GM23338 (cell line): ENCODE measurements around the gene EVI5L. TPM values are rescaled to one million over a fixed set of nuclear protein-coding genes. Genes with fewer than 3 reads are reported as not detected.
A peak's percentile ranks its signal among the peaks of the same experiment; 100 is the strongest.

Experiments
- ATAC-seq: fragments of 200-7000 bp; cut with Tn5 transposase; 3 replicates; pipeline ENCODE4 v1.9.1; 2020
- DNase-seq: peaks from one replicate; pipeline ENCODE4 v3.0.0-alpha.2; 2015; ENCODE audit warnings: low spot score
- H2AFZ ChIP-seq: fragments of 200-600 bp; sonication (generic); 2 replicates; pipeline ENCODE4 v1.8.0; 2016; ENCODE audit warnings: antibody characterized with exemption, mild to moderate bottlenecking, moderate library complexity
- H3F3A ChIP-seq: fragments of 200-600 bp; sonication (generic); replicated peaks from 2 replicates; pipeline ENCODE4 v1.8.0; 2017; ENCODE audit warnings: antibody characterized with exemption, mixed run types, low read depth
- H3K27ac ChIP-seq: fragments of 200-600 bp; sonication (generic); 2 replicates; pipeline ENCODE4 v1.6.1; 2016; ENCODE audit warnings: low read depth
- H3K27me3 ChIP-seq: fragments of 200-600 bp; sonication (generic); 2 replicates; pipeline ENCODE4 v1.8.0; 2016; ENCODE audit warnings: mild to moderate bottlenecking, mixed run types, moderate library complexity; ENCODE audit not compliant: insufficient read depth
- H3K36me3 ChIP-seq: fragments of 200-600 bp; sonication (generic); 2 replicates; pipeline ENCODE4 v1.8.0; 2016; ENCODE audit warnings: mild to moderate bottlenecking; ENCODE audit not compliant: insufficient read depth
- H3K4me1 ChIP-seq: fragments of 200-600 bp; sonication (generic); 2 replicates; pipeline ENCODE4 v1.8.0; 2016; ENCODE audit warnings: mild to moderate bottlenecking, moderate library complexity; ENCODE audit not compliant: insufficient read depth
- H3K4me2 ChIP-seq: fragments of 200-600 bp; sonication (generic); 2 replicates; pipeline ENCODE4 v1.7.1; 2017; ENCODE audit warnings: mixed run types
- H3K4me3 ChIP-seq: fragments of 200-600 bp; sonication (generic); 2 replicates; pipeline ENCODE4 v1.6.1; 2016; ENCODE audit warnings: mixed run types
- H3K79me2 ChIP-seq: fragments of 200-600 bp; sonication (generic); replicated peaks from 2 replicates; pipeline ENCODE4 v1.8.0; 2017; ENCODE audit warnings: mild to moderate bottlenecking; ENCODE audit not compliant: insufficient read depth
- H3K9me2 ChIP-seq: fragments of 200-600 bp; sonication (generic); 2 replicates; pipeline ENCODE4 v1.8.0; 2017; ENCODE audit not compliant: insufficient read depth
- H4K20me1 ChIP-seq: fragments of 200-600 bp; sonication (generic); replicated peaks from 2 replicates; pipeline ENCODE4 v1.8.0; 2017; ENCODE audit warnings: mild to moderate bottlenecking; ENCODE audit not compliant: insufficient read depth
- H3K27ac Mint-ChIP-seq: 2 replicates; pipeline ENCODE4 v1.8.0; 2020; ENCODE audit warnings: inconsistent platforms, mild to moderate bottlenecking, moderate library complexity, mixed read lengths
- H3K27me3 Mint-ChIP-seq: 3 replicates; pipeline ENCODE4 v1.8.0; 2022; ENCODE audit warnings: low read depth, mild to moderate bottlenecking, moderate library complexity, mixed read lengths, inconsistent platforms; ENCODE audit not compliant: insufficient read depth, poor library complexity
- H3K36me3 Mint-ChIP-seq: 3 replicates; pipeline ENCODE4 v1.8.0; 2021; ENCODE audit warnings: low read depth, mild to moderate bottlenecking, inconsistent platforms, moderate library complexity, mixed read lengths
- H3K4me1 Mint-ChIP-seq: 3 replicates; pipeline ENCODE4 v1.8.0; 2020; ENCODE audit warnings: mild to moderate bottlenecking, inconsistent platforms, mixed read lengths
- H3K4me3 Mint-ChIP-seq: 3 replicates; pipeline ENCODE4 v1.8.0; 2021; ENCODE audit warnings: moderate library complexity, mild to moderate bottlenecking, inconsistent platforms, mixed read lengths
- H3K9me3 Mint-ChIP-seq: 3 replicates; pipeline ENCODE4 v1.8.0; 2020; ENCODE audit warnings: moderate library complexity, mild to moderate bottlenecking, inconsistent platforms, mixed read lengths
- CREB1 ChIP-seq: fragments of 250-450 bp; sonication (Bioruptor Pico); IDR thresholded peaks from 2 replicates; pipeline ENCODE4 v1.5.0; 2020; ENCODE audit warnings: low read depth, mild to moderate bottlenecking, moderate library complexity
- EZH2 ChIP-seq: fragments of 200-600 bp; sonication (generic); IDR thresholded peaks from one replicate; pipeline ENCODE4 v1.8.0; 2017; ENCODE audit warnings: antibody characterized with exemption, mild to moderate bottlenecking, low read depth; ENCODE audit not compliant: unreplicated experiment
- EZH2phosphoT487 ChIP-seq: fragments of 200-600 bp; sonication (generic); IDR thresholded peaks from one replicate; pipeline ENCODE4 v1.8.1; 2018; ENCODE audit warnings: antibody characterized with exemption; ENCODE audit not compliant: unreplicated experiment
- JUNB ChIP-seq: IDR thresholded peaks from one replicate; pipeline ENCODE4 v1.6.1; 2016; ENCODE audit warnings: antibody characterized with exemption; ENCODE audit not compliant: unreplicated experiment
- NANOG ChIP-seq: IDR thresholded peaks from 2 replicates; pipeline ENCODE4 v1.6.1; 2016; ENCODE audit warnings: antibody characterized with exemption, borderline replicate concordance
- STAT1 ChIP-seq: IDR thresholded peaks from one replicate; pipeline ENCODE4 v1.6.1; 2016; ENCODE audit warnings: antibody characterized with exemption; ENCODE audit not compliant: unreplicated experiment
- ZNF114 ChIP-seq: fragments of 250-450 bp; sonication (Bioruptor Pico); IDR thresholded peaks from 2 replicates; pipeline ENCODE4 v1.5.0; 2020; ENCODE audit warnings: mild to moderate bottlenecking, moderate library complexity
- ZNF331 ChIP-seq: fragments of 250-450 bp; sonication (Bioruptor Pico); IDR thresholded peaks from 2 replicates; pipeline ENCODE4 v1.5.0; 2020; ENCODE audit warnings: low read depth, mild to moderate bottlenecking, moderate library complexity
- polyA plus RNA-seq: library from polyadenylated mRNA; unstranded; fragments of >200 nt; fragmentation: Nextera tagmentation; extraction: Ambion mirVana; gene quantifications from 2 replicates; pipeline ENCODE4 v1.2.1, GENCODE V29; 2016
- total RNA-seq: library from RNA; depleted of rRNA; stranded (reverse); fragments of >200 nt; shearing (Covaris generic); gene quantifications from 2 replicates; pipeline ENCODE4 v1.2.3, GENCODE V29; 2014
- TF ChIP-seq, protein P1 (sequence below), 2 experiments: fragments of 200-600 bp in 1 of 2; sonication (generic) in 1 of 2; conservative IDR thresholded peaks; 2 replicates each; pipeline versions ENCODE4 v1.5.1 to v1.6.1; 2016 to 2017; ENCODE audit warnings: antibody characterized with exemption in 2 of 2, low read depth in 2 of 2, mild to moderate bottlenecking in 2 of 2, moderate library complexity in 1 of 2
- TF ChIP-seq, protein P2 (sequence below): fragments of 250-450 bp; sonication (Bioruptor Pico); IDR thresholded peaks from 2 replicates; pipeline ENCODE4 v1.5.0; 2020; ENCODE audit warnings: mild to moderate bottlenecking, moderate library complexity
- TF ChIP-seq, protein P3 (sequence below): IDR thresholded peaks from 2 replicates; pipeline ENCODE4 v1.6.1; 2016; ENCODE audit warnings: antibody characterized with exemption
- TF ChIP-seq, protein P4 (sequence below): IDR thresholded peaks from one replicate; pipeline ENCODE4 v1.6.1; 2018; ENCODE audit warnings: antibody characterized with exemption; ENCODE audit not compliant: unreplicated experiment

EVI5L gene
- total and polyA plus RNA-seq, 2 experiments from 2014 or later: 4.5 to 16.2 TPM

DNA sequence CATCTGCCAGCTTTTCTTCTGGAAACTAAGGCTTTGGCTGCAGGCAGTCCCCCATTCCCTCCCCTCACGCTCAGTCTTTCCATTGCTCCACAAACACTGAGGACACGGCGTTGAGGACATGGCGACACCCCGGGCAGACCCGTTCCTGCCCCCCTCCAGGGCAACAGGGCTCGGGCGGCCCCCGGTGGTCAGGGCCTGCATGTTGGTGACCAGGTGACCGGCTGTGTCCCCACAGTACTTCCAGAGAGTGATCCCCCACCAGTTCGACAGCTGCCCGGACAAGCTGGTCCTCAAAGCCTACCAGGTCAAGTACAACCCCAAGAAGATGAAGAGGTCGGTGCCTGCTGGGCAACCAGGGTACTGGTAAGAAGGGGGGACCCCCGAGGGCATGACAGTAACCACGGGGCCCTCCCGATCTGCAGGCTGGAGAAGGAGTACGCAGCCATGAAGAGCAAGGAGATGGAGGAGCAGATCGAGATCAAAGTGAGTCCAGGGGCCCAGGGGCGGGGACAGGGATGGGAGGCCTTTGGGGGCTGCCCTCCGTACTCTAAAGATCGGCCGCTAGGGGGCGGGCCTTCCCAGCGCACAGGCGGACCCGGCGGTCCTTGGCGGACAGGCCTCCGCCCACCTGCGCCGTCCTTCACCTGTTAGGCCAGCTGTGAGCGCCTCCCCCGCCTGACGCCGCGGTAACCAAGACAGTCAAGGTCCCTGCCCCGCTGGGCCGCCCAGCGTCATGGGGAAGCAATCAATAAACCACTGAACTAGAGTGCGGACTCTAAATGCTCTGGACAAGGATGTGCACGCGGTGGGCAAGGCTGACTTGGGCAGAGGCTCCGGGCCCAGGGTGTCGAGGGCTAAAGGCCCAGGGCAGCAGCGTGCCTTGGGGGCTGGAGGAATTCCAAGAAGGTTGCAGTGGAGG lies 23.1 kb downstream of the EVI5L start:
- no peaks in the 10 kb centered on the region for H3K9me2 ChIP-seq
- DNase-seq (peak; percentile 97), ATAC-seq (peak; percentile 84)
- H3K27me3 ChIP-seq: no peaks in the 10 kb centered on the region; the same call in 1 of the 2 replicates
- Mint-ChIP-seq H3K4me3 (peak overlapping the region; percentile 39; the same call in 2 of the 3 replicates), H3K27me3 (peaks cover 22% of the 10 kb centered on the region), H3K9me3 (no peaks in the 10 kb centered on the region), H3K4me1 (peaks cover 23% of the 10 kb centered on the region), H3K27ac (no peak overlapping the region), H3K36me3 (no peaks in the 10 kb centered on the region; the same call in 2 of the 3 replicates)
- H3K79me2 ChIP-seq: no peaks in the 10 kb centered on the region
- H3K36me3 ChIP-seq: no peaks in the 10 kb centered on the region
- H3K4me2 ChIP-seq: peak overlapping the region; percentile 83
- TF ChIP-seq, protein P1, sequence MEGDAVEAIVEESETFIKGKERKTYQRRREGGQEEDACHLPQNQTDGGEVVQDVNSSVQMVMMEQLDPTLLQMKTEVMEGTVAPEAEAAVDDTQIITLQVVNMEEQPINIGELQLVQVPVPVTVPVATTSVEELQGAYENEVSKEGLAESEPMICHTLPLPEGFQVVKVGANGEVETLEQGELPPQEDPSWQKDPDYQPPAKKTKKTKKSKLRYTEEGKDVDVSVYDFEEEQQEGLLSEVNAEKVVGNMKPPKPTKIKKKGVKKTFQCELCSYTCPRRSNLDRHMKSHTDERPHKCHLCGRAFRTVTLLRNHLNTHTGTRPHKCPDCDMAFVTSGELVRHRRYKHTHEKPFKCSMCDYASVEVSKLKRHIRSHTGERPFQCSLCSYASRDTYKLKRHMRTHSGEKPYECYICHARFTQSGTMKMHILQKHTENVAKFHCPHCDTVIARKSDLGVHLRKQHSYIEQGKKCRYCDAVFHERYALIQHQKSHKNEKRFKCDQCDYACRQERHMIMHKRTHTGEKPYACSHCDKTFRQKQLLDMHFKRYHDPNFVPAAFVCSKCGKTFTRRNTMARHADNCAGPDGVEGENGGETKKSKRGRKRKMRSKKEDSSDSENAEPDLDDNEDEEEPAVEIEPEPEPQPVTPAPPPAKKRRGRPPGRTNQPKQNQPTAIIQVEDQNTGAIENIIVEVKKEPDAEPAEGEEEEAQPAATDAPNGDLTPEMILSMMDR (conservative IDR thresholded peaks at IDR 0.05; ENCODE audit: low read depth in 2 of 2): peak; percentile 72 to 95
- TF ChIP-seq, protein P2, sequence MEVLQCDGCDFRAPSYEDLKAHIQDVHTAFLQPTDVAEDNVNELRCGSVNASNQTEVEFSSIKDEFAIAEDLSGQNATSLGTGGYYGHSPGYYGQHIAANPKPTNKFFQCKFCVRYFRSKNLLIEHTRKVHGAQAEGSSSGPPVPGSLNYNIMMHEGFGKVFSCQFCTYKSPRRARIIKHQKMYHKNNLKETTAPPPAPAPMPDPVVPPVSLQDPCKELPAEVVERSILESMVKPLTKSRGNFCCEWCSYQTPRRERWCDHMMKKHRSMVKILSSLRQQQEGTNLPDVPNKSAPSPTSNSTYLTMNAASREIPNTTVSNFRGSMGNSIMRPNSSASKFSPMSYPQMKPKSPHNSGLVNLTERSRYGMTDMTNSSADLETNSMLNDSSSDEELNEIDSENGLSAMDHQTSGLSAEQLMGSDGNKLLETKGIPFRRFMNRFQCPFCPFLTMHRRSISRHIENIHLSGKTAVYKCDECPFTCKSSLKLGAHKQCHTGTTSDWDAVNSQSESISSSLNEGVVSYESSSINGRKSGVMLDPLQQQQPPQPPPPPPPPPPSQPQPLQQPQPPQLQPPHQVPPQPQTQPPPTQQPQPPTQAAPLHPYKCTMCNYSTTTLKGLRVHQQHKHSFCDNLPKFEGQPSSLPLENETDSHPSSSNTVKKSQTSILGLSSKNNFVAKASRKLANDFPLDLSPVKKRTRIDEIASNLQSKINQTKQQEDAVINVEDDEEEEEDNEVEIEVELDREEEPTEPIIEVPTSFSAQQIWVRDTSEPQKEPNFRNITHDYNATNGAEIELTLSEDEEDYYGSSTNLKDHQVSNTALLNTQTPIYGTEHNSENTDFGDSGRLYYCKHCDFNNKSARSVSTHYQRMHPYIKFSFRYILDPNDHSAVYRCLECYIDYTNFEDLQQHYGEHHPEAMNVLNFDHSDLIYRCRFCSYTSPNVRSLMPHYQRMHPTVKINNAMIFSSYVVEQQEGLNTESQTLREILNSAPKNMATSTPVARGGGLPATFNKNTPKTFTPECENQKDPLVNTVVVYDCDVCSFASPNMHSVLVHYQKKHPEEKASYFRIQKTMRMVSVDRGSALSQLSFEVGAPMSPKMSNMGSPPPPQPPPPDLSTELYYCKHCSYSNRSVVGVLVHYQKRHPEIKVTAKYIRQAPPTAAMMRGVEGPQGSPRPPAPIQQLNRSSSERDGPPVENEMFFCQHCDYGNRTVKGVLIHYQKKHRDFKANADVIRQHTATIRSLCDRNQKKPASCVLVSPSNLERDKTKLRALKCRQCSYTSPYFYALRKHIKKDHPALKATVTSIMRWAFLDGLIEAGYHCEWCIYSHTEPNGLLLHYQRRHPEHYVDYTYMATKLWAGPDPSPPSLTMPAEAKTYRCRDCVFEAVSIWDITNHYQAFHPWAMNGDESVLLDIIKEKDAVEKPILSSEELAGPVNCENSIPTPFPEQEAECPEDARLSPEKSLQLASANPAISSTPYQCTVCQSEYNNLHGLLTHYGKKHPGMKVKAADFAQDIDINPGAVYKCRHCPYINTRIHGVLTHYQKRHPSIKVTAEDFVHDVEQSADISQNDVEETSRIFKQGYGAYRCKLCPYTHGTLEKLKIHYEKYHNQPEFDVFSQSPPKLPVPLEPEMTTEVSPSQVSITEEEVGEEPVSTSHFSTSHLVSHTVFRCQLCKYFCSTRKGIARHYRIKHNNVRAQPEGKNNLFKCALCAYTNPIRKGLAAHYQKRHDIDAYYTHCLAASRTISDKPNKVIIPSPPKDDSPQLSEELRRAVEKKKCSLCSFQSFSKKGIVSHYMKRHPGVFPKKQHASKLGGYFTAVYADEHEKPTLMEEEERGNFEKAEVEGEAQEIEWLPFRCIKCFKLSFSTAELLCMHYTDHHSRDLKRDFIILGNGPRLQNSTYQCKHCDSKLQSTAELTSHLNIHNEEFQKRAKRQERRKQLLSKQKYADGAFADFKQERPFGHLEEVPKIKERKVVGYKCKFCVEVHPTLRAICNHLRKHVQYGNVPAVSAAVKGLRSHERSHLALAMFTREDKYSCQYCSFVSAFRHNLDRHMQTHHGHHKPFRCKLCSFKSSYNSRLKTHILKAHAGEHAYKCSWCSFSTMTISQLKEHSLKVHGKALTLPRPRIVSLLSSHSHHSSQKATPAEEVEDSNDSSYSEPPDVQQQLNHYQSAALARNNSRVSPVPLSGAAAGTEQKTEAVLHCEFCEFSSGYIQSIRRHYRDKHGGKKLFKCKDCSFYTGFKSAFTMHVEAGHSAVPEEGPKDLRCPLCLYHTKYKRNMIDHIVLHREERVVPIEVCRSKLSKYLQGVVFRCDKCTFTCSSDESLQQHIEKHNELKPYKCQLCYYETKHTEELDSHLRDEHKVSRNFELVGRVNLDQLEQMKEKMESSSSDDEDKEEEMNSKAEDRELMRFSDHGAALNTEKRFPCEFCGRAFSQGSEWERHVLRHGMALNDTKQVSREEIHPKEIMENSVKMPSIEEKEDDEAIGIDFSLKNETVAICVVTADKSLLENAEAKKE (CRISPR knock-in tag): no peak
- no peak for TF ChIP-seq EZH2
- TF ChIP-seq ZNF331 (CRISPR knock-in tag): no peak
- TF ChIP-seq STAT1: no peak
- no peak for TF ChIP-seq NANOG
- TF ChIP-seq, protein P3, sequence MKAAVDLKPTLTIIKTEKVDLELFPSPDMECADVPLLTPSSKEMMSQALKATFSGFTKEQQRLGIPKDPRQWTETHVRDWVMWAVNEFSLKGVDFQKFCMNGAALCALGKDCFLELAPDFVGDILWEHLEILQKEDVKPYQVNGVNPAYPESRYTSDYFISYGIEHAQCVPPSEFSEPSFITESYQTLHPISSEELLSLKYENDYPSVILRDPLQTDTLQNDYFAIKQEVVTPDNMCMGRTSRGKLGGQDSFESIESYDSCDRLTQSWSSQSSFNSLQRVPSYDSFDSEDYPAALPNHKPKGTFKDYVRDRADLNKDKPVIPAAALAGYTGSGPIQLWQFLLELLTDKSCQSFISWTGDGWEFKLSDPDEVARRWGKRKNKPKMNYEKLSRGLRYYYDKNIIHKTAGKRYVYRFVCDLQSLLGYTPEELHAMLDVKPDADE: no peak
- peak; percentile 52; the same call in 1 of the 2 replicates for TF ChIP-seq CREB1 (CRISPR knock-in tag)
- TF ChIP-seq EZH2phosphoT487: no peak
- no peak for TF ChIP-seq ZNF114
- TF ChIP-seq, protein P4, sequence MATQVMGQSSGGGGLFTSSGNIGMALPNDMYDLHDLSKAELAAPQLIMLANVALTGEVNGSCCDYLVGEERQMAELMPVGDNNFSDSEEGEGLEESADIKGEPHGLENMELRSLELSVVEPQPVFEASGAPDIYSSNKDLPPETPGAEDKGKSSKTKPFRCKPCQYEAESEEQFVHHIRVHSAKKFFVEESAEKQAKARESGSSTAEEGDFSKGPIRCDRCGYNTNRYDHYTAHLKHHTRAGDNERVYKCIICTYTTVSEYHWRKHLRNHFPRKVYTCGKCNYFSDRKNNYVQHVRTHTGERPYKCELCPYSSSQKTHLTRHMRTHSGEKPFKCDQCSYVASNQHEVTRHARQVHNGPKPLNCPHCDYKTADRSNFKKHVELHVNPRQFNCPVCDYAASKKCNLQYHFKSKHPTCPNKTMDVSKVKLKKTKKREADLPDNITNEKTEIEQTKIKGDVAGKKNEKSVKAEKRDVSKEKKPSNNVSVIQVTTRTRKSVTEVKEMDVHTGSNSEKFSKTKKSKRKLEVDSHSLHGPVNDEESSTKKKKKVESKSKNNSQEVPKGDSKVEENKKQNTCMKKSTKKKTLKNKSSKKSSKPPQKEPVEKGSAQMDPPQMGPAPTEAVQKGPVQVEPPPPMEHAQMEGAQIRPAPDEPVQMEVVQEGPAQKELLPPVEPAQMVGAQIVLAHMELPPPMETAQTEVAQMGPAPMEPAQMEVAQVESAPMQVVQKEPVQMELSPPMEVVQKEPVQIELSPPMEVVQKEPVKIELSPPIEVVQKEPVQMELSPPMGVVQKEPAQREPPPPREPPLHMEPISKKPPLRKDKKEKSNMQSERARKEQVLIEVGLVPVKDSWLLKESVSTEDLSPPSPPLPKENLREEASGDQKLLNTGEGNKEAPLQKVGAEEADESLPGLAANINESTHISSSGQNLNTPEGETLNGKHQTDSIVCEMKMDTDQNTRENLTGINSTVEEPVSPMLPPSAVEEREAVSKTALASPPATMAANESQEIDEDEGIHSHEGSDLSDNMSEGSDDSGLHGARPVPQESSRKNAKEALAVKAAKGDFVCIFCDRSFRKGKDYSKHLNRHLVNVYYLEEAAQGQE: no peak
- TF ChIP-seq JUNB: no peak
- H4K20me1 ChIP-seq: no peaks in the 10 kb centered on the region
- H3K27ac ChIP-seq: no peak overlapping the region
- H3F3A ChIP-seq: no peaks in the 10 kb centered on the region
- H3K4me1 ChIP-seq: peaks cover 13% of the 10 kb centered on the region; the same call in 1 of the 2 replicates
- peak overlapping the region; percentile 90 for H2AFZ ChIP-seq
- H3K4me3 ChIP-seq: peak overlapping the region; percentile 55
